Cardiac fibroblast (primary cell): ENCODE data around the gene PAPPA2.

Experiments used
- DNase-seq, 2 donors: peaks; one replicate each; pipeline versions ENCODE4 v3.0.0 to v3.0.0-alpha.2; 2010; ENCODE audit warnings: low read depth in 2 of 2
- H3K4me3 ChIP-seq, 2 donors: replicated peaks in 1 of 2; 1 replicate in 1 of 2; 2 replicates in 1 of 2; pipeline ENCODE4 v1.5.1; 2011; ENCODE audit warnings: low read depth in 2 of 2, low read length in 2 of 2, mild to moderate bottlenecking in 2 of 2, moderate library complexity in 1 of 2
- CTCF ChIP-seq: IDR thresholded peaks from one replicate; pipeline ENCODE4 v1.5.1; 2011; ENCODE audit warnings: low read depth, mild to moderate bottlenecking, low read length, inconsistent platforms

The PAPPA2 gene

GRCh38 chr1:176717066-176717750, 254.2 kb downstream of the PAPPA2 start:
- no peak overlapping the region for H3K4me3 ChIP-seq
- no peak for DNase-seq
- TF ChIP-seq CTCF = no peak

DNA sequence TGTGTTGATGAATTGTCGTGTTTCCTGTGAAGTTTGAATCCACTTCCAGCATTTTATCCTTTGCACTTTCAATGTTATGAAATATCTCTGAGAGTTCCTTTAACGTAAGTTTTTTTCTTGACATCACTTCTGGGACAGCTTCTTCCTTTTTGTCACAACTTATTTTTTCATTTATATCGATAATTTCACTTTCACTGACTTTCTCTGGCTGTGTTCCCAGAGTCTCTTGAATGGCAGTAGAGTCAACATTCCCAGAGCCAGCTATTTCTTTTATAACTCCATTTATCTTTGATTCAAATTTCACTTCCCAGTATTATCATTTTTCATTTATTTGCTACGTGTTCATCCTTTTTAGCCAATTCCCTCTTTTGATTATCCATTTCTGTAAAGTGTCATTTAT, 256.5 kb downstream of the PAPPA2 start:
- DNase-seq = no peak
- TF ChIP-seq CTCF = no peak

GRCh38 chr1:176720838-176721237, 257.9 kb downstream of the PAPPA2 start:
- H3K4me3 ChIP-seq = no peak overlapping the region
- no peak for DNase-seq
- TF ChIP-seq CTCF = no peak

More for the DNA sequence above, 256.5 kb downstream of the PAPPA2 start:
- no peak overlapping the region for H3K4me3 ChIP-seq

GRCh38 chr1:176733661-176734060, 270.7 kb downstream of the PAPPA2 start:
- no peak for DNase-seq
- no peak overlapping the region for H3K4me3 ChIP-seq
- TF ChIP-seq CTCF = no peak

DNA sequence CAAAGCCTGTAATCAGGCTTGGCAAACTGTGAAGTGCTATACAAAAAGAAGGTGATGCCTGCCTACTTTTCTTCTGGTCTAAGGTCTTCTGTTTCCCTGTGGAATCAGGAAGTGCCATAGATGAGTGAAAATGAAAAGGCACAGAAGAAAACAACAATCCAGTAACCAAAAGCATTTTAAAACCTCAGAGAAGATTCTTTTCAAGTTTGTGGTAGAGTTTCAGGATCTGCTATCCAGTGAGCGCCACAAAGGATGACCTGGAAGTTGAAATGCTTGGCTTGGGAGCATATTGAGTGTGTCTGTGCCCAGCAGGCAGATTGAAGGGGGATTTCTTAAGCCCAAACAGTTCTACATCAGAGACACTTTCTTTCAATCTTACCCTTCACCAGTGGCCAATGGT, 272.2 kb downstream of the PAPPA2 start:
- TF ChIP-seq CTCF = no peak
- no peak overlapping the region for H3K4me3 ChIP-seq
- DNase-seq = no peak

GRCh38 chr1:176736015-176736414, 273.0 kb downstream of the PAPPA2 start:
- TF ChIP-seq CTCF = no peak
- no peak overlapping the region for H3K4me3 ChIP-seq
- no peak for DNase-seq

DNA sequence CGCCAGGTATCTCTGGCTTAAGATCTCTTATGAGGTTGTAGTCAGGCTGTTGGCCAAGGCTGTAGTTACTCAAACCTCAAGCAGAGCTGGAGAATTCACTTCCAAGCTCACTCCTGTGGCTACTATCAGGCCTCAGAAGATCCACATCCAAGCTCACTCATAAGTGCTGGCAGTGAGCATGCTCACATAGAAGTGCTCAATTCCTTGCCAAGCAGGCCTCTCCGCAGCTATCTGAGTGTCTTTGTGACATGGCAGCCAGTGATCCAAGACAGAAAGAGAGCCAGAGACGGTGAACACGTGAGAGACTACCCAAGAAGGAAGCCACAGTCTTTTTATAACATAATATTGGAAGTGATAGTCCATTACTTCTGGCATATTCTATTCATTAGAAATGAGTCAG, 278.2 kb downstream of the PAPPA2 start:
- no peak for TF ChIP-seq CTCF
- no peak overlapping the region for H3K4me3 ChIP-seq
- DNase-seq = no peak
